GM12878 (cell line): ENCODE results near the gene ACAT2. TPM values are rescaled to one million over a fixed set of nuclear protein-coding genes. Genes with fewer than 3 reads are reported as not detected.

Source experiments
- ATF7 ChIP-seq: fragments of 450-650 bp; IDR thresholded peaks from 2 replicates; pipeline ENCODE4 v1.6.1; 2016; ENCODE audit warnings: low read depth, mild to moderate bottlenecking
- BACH1 ChIP-seq: fragments of 450-650 bp; IDR thresholded peaks from 2 replicates; pipeline ENCODE4 v1.6.1; 2017; ENCODE audit warnings: mild to moderate bottlenecking, borderline replicate concordance
- CBFB ChIP-seq: IDR thresholded peaks from 2 replicates; pipeline ENCODE4 v1.6.1; 2016; ENCODE audit warnings: antibody characterized with exemption, low read depth
- CBX3 ChIP-seq: fragments of 200-600 bp; sonication (generic); IDR thresholded peaks from 2 replicates; pipeline ENCODE4 v1.6.1; 2016; ENCODE audit warnings: low read depth, borderline replicate concordance
- CREB1 ChIP-seq: IDR thresholded peaks from 2 replicates; pipeline ENCODE4 v1.6.1; 2012; ENCODE audit warnings: low read depth, mild to moderate bottlenecking, inconsistent platforms
- EP300 ChIP-seq, 2 experiments: fragments of 150-350 bp in 1 of 2; IDR thresholded peaks; 2 replicates each; pipeline ENCODE4 v1.6.1; 2011 to 2012; ENCODE audit warnings: low read depth in 2 of 2, low read length in 2 of 2, borderline replicate concordance in 1 of 2, improper control_type of control experiment in 1 of 2, inconsistent platforms in 1 of 2; ENCODE audit not compliant: control insufficient read depth in 1 of 2
- FOXM1 ChIP-seq: IDR thresholded peaks from 2 replicates; pipeline ENCODE4 v1.6.1; 2012; ENCODE audit warnings: low read depth, mild to moderate bottlenecking, inconsistent platforms, low read length, moderate library complexity
- GATAD2B ChIP-seq: fragments of 450-650 bp; conservative IDR thresholded peaks from 2 replicates; pipeline ENCODE4 v1.6.1; 2017; ENCODE audit warnings: low read depth, mild to moderate bottlenecking, moderate library complexity
- IRF4 ChIP-seq: IDR thresholded peaks from 2 replicates; pipeline ENCODE4 v1.6.1; 2011; ENCODE audit warnings: low read depth, low read length
- JUND ChIP-seq: IDR thresholded peaks from 2 replicates; pipeline ENCODE4 v1.6.1; 2012; ENCODE audit warnings: low read depth, mild to moderate bottlenecking, low read length, improper control_type of control experiment, moderate library complexity
- MTA2 ChIP-seq: fragments of 450-650 bp; IDR thresholded peaks from 2 replicates; pipeline ENCODE4 v1.6.1; 2016; ENCODE audit warnings: low read depth, mild to moderate bottlenecking, moderate library complexity
- MTA3 ChIP-seq: IDR thresholded peaks from 2 replicates; pipeline ENCODE4 v1.6.1; 2012; ENCODE audit warnings: low read length, inconsistent platforms, borderline replicate concordance
- NFYA ChIP-seq: IDR thresholded peaks from 2 replicates; pipeline ENCODE4 v1.6.1; 2011; ENCODE audit warnings: low read depth, mild to moderate bottlenecking, low read length, improper control_type of control experiment, borderline replicate concordance
- POLR2AphosphoS2 ChIP-seq: IDR thresholded peaks from 2 replicates; pipeline ENCODE4 v1.6.1; 2011; ENCODE audit warnings: low read depth, mild to moderate bottlenecking, low read length, improper control_type of control experiment, moderate library complexity
- RFX5 ChIP-seq: IDR thresholded peaks from 2 replicates; pipeline ENCODE4 v1.6.1; 2011; ENCODE audit warnings: low read depth, low read length, improper control_type of control experiment
- SP1 ChIP-seq: IDR thresholded peaks from one replicate; pipeline ENCODE4 v1.6.1; 2011; ENCODE audit warnings: low read depth, low read length
- TBL1XR1 ChIP-seq: IDR thresholded peaks from 2 replicates; pipeline ENCODE4 v1.6.1; 2012; ENCODE audit warnings: low read depth, low read length, improper control_type of control experiment
- WRNIP1 ChIP-seq: IDR thresholded peaks from 2 replicates; pipeline ENCODE4 v1.6.1; 2011; ENCODE audit warnings: low read depth, low read length, improper control_type of control experiment, borderline replicate concordance
- ZZZ3 ChIP-seq: IDR thresholded peaks from 2 replicates; pipeline ENCODE4 v1.6.1; 2011; ENCODE audit warnings: low read depth; ENCODE audit not compliant: control insufficient read depth, insufficient read length
- polyA plus RNA-seq, 11 experiments: library from polyadenylated mRNA; depleted of rRNA in 4 of 11; unstranded in 6 of 11; stranded (reverse) in 5 of 11; fragments of >200 nt; fragmentation: Nextera tagmentation in 4 of 11; fragmentation: Illumina TruSeq in 1 of 11; extraction: Ambion mirVana in 4 of 11; extraction: Trizol in 1 of 11; gene quantifications; 1 replicate in 1 of 11; 2 replicates in 10 of 11; pipeline versions ENCODE4 v1.2.1 to v1.2.3, GENCODE V29; 2011 to 2016; ENCODE audit warnings: inconsistent platforms in 2 of 11, missing spikeins in 2 of 11, low read depth in 1 of 11
- total RNA-seq, 4 experiments: library from RNA; depleted of rRNA in 3 of 4; stranded (reverse); fragments of >200 nt in 3 of 4; fragmentation: Illumina TruSeq in 1 of 4; extraction: Trizol in 1 of 4; gene quantifications; 2 replicates each; pipeline versions ENCODE4 v1.2.1 to v1.2.3, GENCODE V29; 2013 to 2021
- TF ChIP-seq, protein P1 (sequence below): fragments of 450-650 bp; IDR thresholded peaks from 2 replicates; pipeline ENCODE4 v1.6.1; 2018; ENCODE audit warnings: borderline replicate concordance, mild to moderate bottlenecking; ENCODE audit not compliant: partially characterized antibody
- TF ChIP-seq, protein P2 (sequence below), 3 experiments: IDR thresholded peaks in 2 of 3; conservative IDR thresholded peaks in 1 of 3; 2 replicates each; pipeline ENCODE4 v1.5.1; 2011; ENCODE audit warnings: low read depth in 3 of 3, low read length in 3 of 3, mild to moderate bottlenecking in 3 of 3, control low read depth in 2 of 3, moderate library complexity in 2 of 3, inconsistent platforms in 1 of 3, mixed read lengths in 1 of 3; ENCODE audit not compliant: control insufficient read depth in 2 of 3, insufficient read depth in 1 of 3; ENCODE audit errors: extremely low read depth in 1 of 3
- TF ChIP-seq, protein P3 (sequence below): fragments of 450-650 bp; IDR thresholded peaks from 2 replicates; pipeline ENCODE4 v1.6.1; 2017; ENCODE audit warnings: mild to moderate bottlenecking, moderate library complexity

Gene ACAT2
- total and polyA plus RNA-seq, 10 of the 15 experiments (the other 5 are each of a cell fraction or from before 2014, with no cell fraction given), result 87.9 to 257 (median 132) TPM

DNA sequence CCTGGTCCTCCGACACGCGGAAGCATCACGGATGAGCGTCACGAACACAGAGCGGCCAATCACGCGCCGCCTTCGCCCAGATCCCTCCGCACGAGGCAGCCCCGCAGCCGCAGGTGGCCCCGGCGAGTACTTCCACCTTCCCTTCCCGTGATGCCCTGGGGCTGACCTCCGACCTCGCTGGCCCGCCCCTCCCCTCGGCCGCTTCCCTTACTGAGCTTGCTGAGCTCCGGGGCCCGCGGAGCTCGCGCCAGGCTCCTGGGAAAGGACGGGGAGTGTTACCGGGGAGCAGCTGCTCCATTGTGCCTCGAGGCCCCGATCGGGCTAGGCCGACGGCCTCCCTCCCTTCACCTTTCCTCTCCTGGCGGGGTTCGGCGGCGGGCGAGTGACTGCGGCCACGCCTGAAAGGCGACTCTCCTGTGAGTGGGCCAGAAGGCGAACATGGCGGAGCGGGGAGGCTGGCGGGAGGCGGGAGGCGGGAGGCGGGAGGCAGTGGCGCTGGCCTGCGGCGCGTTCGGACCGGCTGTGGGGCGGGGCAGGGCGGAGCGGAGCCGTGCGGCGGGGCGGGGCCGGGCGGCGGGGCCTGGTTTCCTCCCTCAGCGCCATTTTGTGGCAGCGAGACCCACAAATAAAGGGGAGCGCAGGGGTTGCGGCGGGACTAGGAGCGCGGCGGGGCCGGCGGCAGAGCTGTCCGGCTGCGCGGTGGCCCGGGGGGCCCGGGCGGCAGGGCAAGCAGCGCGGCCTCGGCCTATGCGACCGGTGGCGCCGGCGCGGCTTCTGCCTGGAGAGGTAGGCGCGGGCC, 34.7 kb upstream of the ACAT2 start, which contains the start of gene WTAP (continued):
- TF ChIP-seq ATF7, result 0 out of 2 replicates have a peak, but pooled peaks have one; percentile 5
- TF ChIP-seq FOXM1, result no peak; the same call in 1 of the 2 replicates
- TF ChIP-seq MTA3, result no peak
- TF ChIP-seq EP300 (IDR thresholded peaks at IDR 0.05; ENCODE audit: borderline replicate concordance in 1 of 2, control insufficient read depth in 1 of 2, low read depth in 2 of 2, low read length in 2 of 2), result no peak
- TF ChIP-seq CREB1, result peak; percentile 95
- TF ChIP-seq TBL1XR1, result peak; percentile 86
- no peak for TF ChIP-seq CBX3
- TF ChIP-seq, protein P1, sequence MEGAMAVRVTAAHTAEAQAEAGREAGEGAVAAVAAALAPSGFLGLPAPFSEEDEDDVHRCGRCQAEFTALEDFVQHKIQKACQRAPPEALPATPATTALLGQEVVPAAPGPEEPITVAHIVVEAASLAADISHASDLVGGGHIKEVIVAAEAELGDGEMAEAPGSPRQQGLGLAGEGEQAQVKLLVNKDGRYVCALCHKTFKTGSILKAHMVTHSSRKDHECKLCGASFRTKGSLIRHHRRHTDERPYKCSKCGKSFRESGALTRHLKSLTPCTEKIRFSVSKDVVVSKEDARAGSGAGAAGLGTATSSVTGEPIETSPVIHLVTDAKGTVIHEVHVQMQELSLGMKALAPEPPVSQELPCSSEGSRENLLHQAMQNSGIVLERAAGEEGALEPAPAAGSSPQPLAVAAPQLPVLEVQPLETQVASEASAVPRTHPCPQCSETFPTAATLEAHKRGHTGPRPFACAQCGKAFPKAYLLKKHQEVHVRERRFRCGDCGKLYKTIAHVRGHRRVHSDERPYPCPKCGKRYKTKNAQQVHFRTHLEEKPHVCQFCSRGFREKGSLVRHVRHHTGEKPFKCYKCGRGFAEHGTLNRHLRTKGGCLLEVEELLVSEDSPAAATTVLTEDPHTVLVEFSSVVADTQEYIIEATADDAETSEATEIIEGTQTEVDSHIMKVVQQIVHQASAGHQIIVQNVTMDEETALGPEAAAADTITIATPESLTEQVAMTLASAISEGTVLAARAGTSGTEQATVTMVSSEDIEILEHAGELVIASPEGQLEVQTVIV, result peak; percentile 45
- TF ChIP-seq GATAD2B, result peak; percentile 97
- no peak for TF ChIP-seq JUND
- TF ChIP-seq ZZZ3, result no peak
- TF ChIP-seq, protein P2, sequence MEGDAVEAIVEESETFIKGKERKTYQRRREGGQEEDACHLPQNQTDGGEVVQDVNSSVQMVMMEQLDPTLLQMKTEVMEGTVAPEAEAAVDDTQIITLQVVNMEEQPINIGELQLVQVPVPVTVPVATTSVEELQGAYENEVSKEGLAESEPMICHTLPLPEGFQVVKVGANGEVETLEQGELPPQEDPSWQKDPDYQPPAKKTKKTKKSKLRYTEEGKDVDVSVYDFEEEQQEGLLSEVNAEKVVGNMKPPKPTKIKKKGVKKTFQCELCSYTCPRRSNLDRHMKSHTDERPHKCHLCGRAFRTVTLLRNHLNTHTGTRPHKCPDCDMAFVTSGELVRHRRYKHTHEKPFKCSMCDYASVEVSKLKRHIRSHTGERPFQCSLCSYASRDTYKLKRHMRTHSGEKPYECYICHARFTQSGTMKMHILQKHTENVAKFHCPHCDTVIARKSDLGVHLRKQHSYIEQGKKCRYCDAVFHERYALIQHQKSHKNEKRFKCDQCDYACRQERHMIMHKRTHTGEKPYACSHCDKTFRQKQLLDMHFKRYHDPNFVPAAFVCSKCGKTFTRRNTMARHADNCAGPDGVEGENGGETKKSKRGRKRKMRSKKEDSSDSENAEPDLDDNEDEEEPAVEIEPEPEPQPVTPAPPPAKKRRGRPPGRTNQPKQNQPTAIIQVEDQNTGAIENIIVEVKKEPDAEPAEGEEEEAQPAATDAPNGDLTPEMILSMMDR (IDR thresholded peaks at IDR 0.05 in 2 of 3, conservative IDR thresholded peaks at IDR 0.05 in 1 of 3; ENCODE audit: control insufficient read depth in 2 of 3, extremely low read depth in 1 of 3, insufficient read depth in 1 of 3, low read depth in 3 of 3, low read length in 3 of 3), result no peak
- TF ChIP-seq BACH1, result peak; percentile 94
- TF ChIP-seq NFYA, result no peak; the same call in 1 of the 2 replicates
- 0 out of 2 replicates have a peak, but pooled peaks have one; percentile 20 for TF ChIP-seq CBFB
- TF ChIP-seq IRF4, result peak; percentile 62
- TF ChIP-seq MTA2, result peak; percentile 84
- TF ChIP-seq RFX5, result peak; percentile 49; the same call in 1 of the 2 replicates
- TF ChIP-seq, protein P3, sequence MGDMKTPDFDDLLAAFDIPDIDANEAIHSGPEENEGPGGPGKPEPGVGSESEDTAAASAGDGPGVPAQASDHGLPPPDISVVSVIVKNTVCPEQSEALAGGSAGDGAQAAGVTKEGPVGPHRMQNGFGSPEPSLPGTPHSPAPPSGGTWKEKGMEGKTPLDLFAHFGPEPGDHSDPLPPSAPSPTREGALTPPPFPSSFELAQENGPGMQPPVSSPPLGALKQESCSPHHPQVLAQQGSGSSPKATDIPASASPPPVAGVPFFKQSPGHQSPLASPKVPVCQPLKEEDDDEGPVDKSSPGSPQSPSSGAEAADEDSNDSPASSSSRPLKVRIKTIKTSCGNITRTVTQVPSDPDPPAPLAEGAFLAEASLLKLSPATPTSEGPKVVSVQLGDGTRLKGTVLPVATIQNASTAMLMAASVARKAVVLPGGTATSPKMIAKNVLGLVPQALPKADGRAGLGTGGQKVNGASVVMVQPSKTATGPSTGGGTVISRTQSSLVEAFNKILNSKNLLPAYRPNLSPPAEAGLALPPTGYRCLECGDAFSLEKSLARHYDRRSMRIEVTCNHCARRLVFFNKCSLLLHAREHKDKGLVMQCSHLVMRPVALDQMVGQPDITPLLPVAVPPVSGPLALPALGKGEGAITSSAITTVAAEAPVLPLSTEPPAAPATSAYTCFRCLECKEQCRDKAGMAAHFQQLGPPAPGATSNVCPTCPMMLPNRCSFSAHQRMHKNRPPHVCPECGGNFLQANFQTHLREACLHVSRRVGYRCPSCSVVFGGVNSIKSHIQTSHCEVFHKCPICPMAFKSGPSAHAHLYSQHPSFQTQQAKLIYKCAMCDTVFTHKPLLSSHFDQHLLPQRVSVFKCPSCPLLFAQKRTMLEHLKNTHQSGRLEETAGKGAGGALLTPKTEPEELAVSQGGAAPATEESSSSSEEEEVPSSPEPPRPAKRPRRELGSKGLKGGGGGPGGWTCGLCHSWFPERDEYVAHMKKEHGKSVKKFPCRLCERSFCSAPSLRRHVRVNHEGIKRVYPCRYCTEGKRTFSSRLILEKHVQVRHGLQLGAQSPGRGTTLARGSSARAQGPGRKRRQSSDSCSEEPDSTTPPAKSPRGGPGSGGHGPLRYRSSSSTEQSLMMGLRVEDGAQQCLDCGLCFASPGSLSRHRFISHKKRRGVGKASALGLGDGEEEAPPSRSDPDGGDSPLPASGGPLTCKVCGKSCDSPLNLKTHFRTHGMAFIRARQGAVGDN, result peak; percentile 98
- TF ChIP-seq POLR2AphosphoS2, result peak; percentile 67; the same call in 1 of the 2 replicates
- no peak for TF ChIP-seq WRNIP1
- TF ChIP-seq SP1, result peak; percentile 91
